ENCODE results near the gene BACE1-AS. TPM values are rescaled to one million over a fixed set of nuclear protein-coding genes. Genes with fewer than 3 reads are reported as not detected.
"Not testable (repeated sequence)": the region's sequence is repeated elsewhere in the genome, so short reads cannot be mapped to it uniquely, and the experiment has no call there.

The BACE1-AS gene
- total and polyA plus RNA-seq, 7 donors, result 5.7 to 18.1 (median 10.8) TPM

- intact Hi-C loops (cut with DNase I), result no loop called here
- ATAC-seq, result no peak
Measured at GRCh38 chr11:117318738-117319137, 27.6 kb downstream of the BACE1-AS start.

GRCh38 chr11:117319214-117319840 lies 28.2 kb downstream of the BACE1-AS start:
- no peak for TF ChIP-seq CTCF (IDR thresholded peaks at IDR 0.05)
- Histone ChIP-seq H3K4me3 (no peak overlapping the region), H3K9me3 (no peaks in the 10 kb centered on the region), H3K27ac (no peak overlapping the region), H3K36me3 (ENCODE audit: insufficient read depth in 1 of 2, low read depth in 1 of 2) (no peaks in the 10 kb centered on the region), H3K4me1 (peaks cover 17% of the 10 kb centered on the region), H3K27me3 (ENCODE audit: insufficient read depth in 3 of 3, low read length in 2 of 3) (no peaks in the 10 kb centered on the region)
- ATAC-seq (no peak), DNase-seq (no peak)
- intact Hi-C loops (cut with DNase I), result no loop called here
- 80 to 85% (median 83%) methylated on average over 5 of the region's 5 CpGs for WGBS, 3 donors

More at GRCh38 chr11:117318738-117319137, 27.6 kb downstream of the BACE1-AS start:
- Histone ChIP-seq H3K36me3 (ENCODE audit: insufficient read depth in 1 of 2, low read depth in 1 of 2) (no peaks in the 10 kb centered on the region), H3K27me3 (ENCODE audit: insufficient read depth in 3 of 3, low read length in 2 of 3) (no peaks in the 10 kb centered on the region), H3K4me1 (peaks cover 20% of the 10 kb centered on the region), H3K27ac (no peak overlapping the region), H3K4me3 (no peak overlapping the region), H3K9me3 (no peaks in the 10 kb centered on the region)
- TF ChIP-seq CTCF (IDR thresholded peaks at IDR 0.05), result no peak
- DNase-seq, result no peak
- 76 to 92% (median 91%) methylated on average over 7 of the region's 7 CpGs for WGBS, 3 donors

GRCh38 chr11:117327255-117327566 lies 36.1 kb downstream of the BACE1-AS start:
- H3K36me3 ChIP-seq (ENCODE audit: insufficient read depth in 1 of 2, low read depth in 1 of 2); intact Hi-C loops (cut with DNase I); H3K9me3 ChIP-seq; H3K27me3 ChIP-seq (ENCODE audit: insufficient read depth in 3 of 3, low read length in 2 of 3); DNase-seq: not testable (repeated sequence)
- Histone ChIP-seq H3K4me1 (peaks cover 12% of the 10 kb centered on the region), H3K27ac (peak overlapping the region; percentile 88), H3K4me3 (peak overlapping the region; percentile 94)
- 3 to 11% (median 4%) methylated on average over 5 of the region's 5 CpGs for WGBS, 3 donors
- peak in 3 of 4 donors; percentile 2 to 18 (median 16) for ATAC-seq

- no peaks in the 10 kb centered on the region for H3K36me3 ChIP-seq (ENCODE audit: insufficient read depth in 1 of 2, low read depth in 1 of 2)
- H3K27me3 ChIP-seq (ENCODE audit: insufficient read depth in 3 of 3, low read length in 2 of 3), result no peaks in the 10 kb centered on the region
- ATAC-seq, result peak; percentile 98 to 99 (median 99)
- TF ChIP-seq CTCF (IDR thresholded peaks at IDR 0.05), result no peak
- 0 to 1% (median 0%) methylated on average over 56 to 64 of the region's 64 CpGs for WGBS, 3 donors
- peak; percentile 96 to 97 for DNase-seq
- no peaks in the 10 kb centered on the region for H3K9me3 ChIP-seq
- intact Hi-C loops (cut with DNase I), result no loop called here
- H3K4me1 ChIP-seq, result peaks cover 12% of the 10 kb centered on the region
- H3K27ac ChIP-seq, result peak within 1 kb of the TSS; percentile 88
- H3K4me3 ChIP-seq, result peak within 1 kb of the TSS; percentile 94
Measured at GRCh38 chr11:117327567-117328374, 36.6 kb downstream of the BACE1-AS start, which contains the start of gene CEP164. Gene CEP164, plus strand, starts transcription at chr11:117327854. Its CDS starts 10,733 bp downstream, at chr11:117338587.

- Histone ChIP-seq H3K9me3 (no peaks in the 10 kb centered on the region), H3K36me3 (ENCODE audit: insufficient read depth in 1 of 2, low read depth in 1 of 2) (no peaks in the 10 kb centered on the region), H3K27ac (peak overlapping the region; percentile 88), H3K4me3 (peak overlapping the region; percentile 94), H3K27me3 (ENCODE audit: insufficient read depth in 3 of 3, low read length in 2 of 3) (no peaks in the 10 kb centered on the region), H3K4me1 (peaks cover 12% of the 10 kb centered on the region)
- 2 to 4% (median 2%) methylated on average over 15 of the region's 15 CpGs for WGBS, 3 donors
- no peak for DNase-seq
- TF ChIP-seq CTCF (IDR thresholded peaks at IDR 0.05), result no peak
- ATAC-seq, result peak; percentile 26 to 57 (median 35)
- intact Hi-C loops (cut with DNase I), result no loop called here
Measured at GRCh38 chr11:117328375-117329010, 37.3 kb downstream of the BACE1-AS start.

All from psoas muscle (tissue), 8 donors.